Stimulated activated CD4-positive, alpha-beta T cell treated with anti-CD3 and anti-CD28 coated beads, Interleukin-2, amount 100 ng/mL, for 48 hours (primary cell): ENCODE results near the gene SPATA18.
"Not testable (repeated sequence)": the region's sequence is repeated elsewhere in the genome, so short reads cannot be mapped to it uniquely, and the experiment has no call there.

ENCODE experiments used
- DNase-seq, 2 donors: peaks; one replicate each; pipeline ENCODE4 v3.0.0-alpha.2; 2020

SPATA18 gene

DNA sequence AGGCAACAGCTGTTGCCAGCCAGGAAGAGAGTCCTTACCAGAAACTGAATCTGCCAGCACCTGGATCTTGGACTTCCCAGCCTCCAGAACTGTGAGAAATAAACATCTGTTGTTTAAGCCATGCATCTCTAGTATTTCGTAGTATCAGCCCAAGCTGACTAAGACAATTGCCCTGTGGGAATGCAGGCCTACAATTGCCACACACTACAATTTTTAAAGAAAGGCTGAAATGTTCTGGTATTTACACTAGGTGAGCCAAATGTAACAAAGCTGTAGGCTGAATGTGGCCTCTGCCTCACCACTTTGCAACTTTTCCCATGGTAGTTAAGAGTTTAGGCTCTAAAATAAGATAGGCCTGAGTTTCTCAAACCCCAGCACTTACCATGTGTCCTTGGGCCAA, 59.1 kb downstream of the SPATA18 start:
- no peak for DNase-seq

- no peak for DNase-seq
These were observed 60.9 kb downstream of the SPATA18 start for GRCh38 chr4:52111995-52112394.

GRCh38 chr4:52112411-52112810, 61.3 kb downstream of the SPATA18 start:
- DNase-seq = no peak

- DNase-seq = no peak
These were observed 65.5 kb downstream of the SPATA18 start for GRCh38 chr4:52116641-52117040.

DNA sequence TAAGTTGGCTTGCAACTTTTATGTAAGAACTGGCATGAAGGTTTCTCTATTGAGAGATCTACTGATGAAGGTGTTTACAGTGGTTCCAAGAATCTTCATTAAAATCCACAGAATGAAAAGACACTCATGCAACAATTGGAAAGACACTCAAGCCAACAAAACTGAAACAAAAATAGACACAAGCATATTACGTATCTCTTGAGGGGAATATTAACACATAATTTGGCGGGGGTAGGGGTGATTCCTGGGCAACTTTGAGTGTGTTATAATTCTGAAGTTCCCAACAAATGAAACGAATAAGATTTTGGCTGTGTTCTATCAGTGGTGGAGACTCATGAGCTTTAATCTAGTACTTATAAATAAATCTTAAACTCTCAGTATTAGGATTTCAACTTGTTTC, 75.1 kb downstream of the SPATA18 start:
- DNase-seq = no peak

DNA sequence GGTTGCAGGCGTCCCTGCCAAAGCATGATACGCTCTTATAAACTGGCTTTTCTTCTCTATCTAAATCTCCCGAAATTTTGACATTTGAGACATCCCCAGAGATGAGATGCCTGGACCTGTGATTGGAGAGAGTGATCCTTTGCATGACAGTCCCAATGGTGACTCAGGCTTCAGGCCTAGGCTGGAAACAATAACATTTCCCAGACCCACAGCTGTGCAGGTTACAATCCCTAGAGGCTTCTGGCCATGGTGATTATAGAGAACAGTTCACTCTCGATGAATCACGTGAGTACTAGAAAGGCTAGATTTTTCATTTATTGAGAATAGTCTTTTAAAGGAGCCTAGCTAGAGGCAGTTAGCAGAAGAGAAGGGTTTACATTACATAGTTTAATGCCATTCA, 75.9 kb downstream of the SPATA18 start:
- no peak for DNase-seq

DNA sequence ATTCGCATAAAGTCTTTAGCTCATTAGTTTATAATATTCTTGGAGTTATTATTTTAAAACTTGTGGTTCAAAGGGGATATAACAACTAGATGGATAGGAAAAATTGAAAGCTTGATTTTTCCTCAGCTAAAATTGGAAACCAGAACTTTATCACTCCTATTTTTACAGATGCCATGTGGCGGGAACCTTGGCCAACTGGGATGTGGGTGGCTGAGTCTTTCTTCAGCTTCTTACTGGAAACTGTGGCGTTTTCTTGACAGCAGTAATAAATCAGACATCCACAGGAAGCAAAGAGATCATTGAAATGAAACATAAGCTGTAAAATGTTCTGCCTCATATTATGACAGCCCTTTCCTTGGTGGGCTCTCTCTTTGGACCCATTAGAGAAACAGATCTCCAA, 84.1 kb downstream of the SPATA18 start:
- no peak for DNase-seq

GRCh38 chr4:52137152-52137551, 86.0 kb downstream of the SPATA18 start:
- not testable (repeated sequence) for DNase-seq

- DNase-seq = no peak
These were observed 91.7 kb downstream of the SPATA18 start for GRCh38 chr4:52142816-52143215.

DNA sequence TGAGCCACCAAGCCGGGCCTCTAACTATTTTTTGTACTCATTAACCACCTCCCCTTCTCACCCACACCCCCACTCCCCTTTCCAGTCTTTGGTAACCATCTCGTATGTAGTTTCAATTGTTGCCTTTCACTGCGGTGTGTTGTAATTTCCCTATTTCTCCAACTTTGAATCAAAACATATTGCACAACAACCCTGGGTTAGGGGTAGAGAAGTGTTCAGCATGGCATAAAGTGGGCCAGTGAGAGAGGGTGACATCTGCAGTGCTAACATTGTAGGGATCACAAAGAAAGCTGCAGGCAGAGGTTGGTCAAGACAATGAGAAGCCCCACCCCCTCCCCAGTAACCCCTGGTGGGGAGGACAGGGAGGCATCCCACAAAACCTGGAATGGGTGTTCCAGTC, 92.7 kb downstream of the SPATA18 start:
- no peak for DNase-seq

GRCh38 chr4:52144372-52144771, 93.3 kb downstream of the SPATA18 start:
- DNase-seq = no peak
